CD14-positive monocyte (primary cell): ENCODE measurements around the gene ANKRD55. TPM values are rescaled to one million over a fixed set of nuclear protein-coding genes. Genes with fewer than 3 reads are reported as not detected.

Experiments
- DNase-seq, 3 donors: peaks; one replicate each; pipeline ENCODE4 v3.0.0-alpha.2; 2011 to 2022
- H2AFZ ChIP-seq: 2 replicates; pipeline ENCODE4 v1.6.0; 2012; ENCODE audit warnings: mild to moderate bottlenecking, low read depth, low read length, inconsistent platforms; ENCODE audit not compliant: insufficient read depth, poor library complexity, severe bottlenecking
- H3K27ac ChIP-seq, 2 donors: 1 replicate in 1 of 2; 2 replicates in 1 of 2; pipeline ENCODE4 v1.5.1; 2012 to 2013; ENCODE audit warnings: low read length in 2 of 2, control low read depth in 1 of 2, inconsistent platforms in 1 of 2, low read depth in 1 of 2, mild to moderate bottlenecking in 1 of 2
- H3K27me3 ChIP-seq, 2 donors: one replicate each; pipeline versions ENCODE4 v1.6.0 to v1.6.1; 2011 to 2013; ENCODE audit warnings: low read length in 2 of 2; ENCODE audit not compliant: control insufficient read depth in 2 of 2, insufficient read depth in 2 of 2
- H3K36me3 ChIP-seq, 2 donors: replicated peaks in 1 of 2; 1 replicate in 1 of 2; 2 replicates in 1 of 2; pipeline versions ENCODE4 v1.5.1 to v1.6.1; 2012 to 2013; ENCODE audit warnings: low read length in 2 of 2, control low read depth in 1 of 2, inconsistent platforms in 1 of 2, mild to moderate bottlenecking in 1 of 2; ENCODE audit not compliant: insufficient read depth in 2 of 2, control insufficient read depth in 1 of 2
- H3K4me1 ChIP-seq, 2 donors: 1 replicate in 1 of 2; 2 replicates in 1 of 2; pipeline versions ENCODE4 v1.5.1 to v1.6.1; 2012 to 2013; ENCODE audit warnings: low read length in 2 of 2, control low read depth in 1 of 2, inconsistent platforms in 1 of 2, mild to moderate bottlenecking in 1 of 2, moderate library complexity in 1 of 2; ENCODE audit not compliant: insufficient read depth in 2 of 2, control insufficient read depth in 1 of 2
- H3K4me2 ChIP-seq: replicated peaks from 2 replicates; pipeline ENCODE3; 2012; ENCODE audit warnings: low read length, moderate library complexity, mild to moderate bottlenecking; ENCODE audit not compliant: poor library complexity, severe bottlenecking; ENCODE audit errors: extremely low read depth
- H3K4me3 ChIP-seq, 3 experiments: fragments of 200-600 bp in 1 of 3; sonication (generic) in 1 of 3; replicated peaks in 1 of 3; 1 replicate in 2 of 3; 2 replicates in 1 of 3; pipeline ENCODE4 v1.5.1; 2011 to 2013; ENCODE audit warnings: low read length in 3 of 3, mild to moderate bottlenecking in 3 of 3, control low read depth in 2 of 3, low read depth in 2 of 3, inconsistent platforms in 1 of 3, moderate library complexity in 1 of 3
- H3K79me2 ChIP-seq: 2 replicates; pipeline ENCODE4 v1.6.0; 2012; ENCODE audit warnings: mild to moderate bottlenecking, control low read depth, inconsistent platforms, low read length, moderate library complexity; ENCODE audit not compliant: insufficient read depth
- H3K9ac ChIP-seq: 2 replicates; pipeline ENCODE4 v1.6.0; 2017; ENCODE audit warnings: low read length, mild to moderate bottlenecking; ENCODE audit not compliant: insufficient read depth, poor library complexity, severe bottlenecking
- H3K9me3 ChIP-seq, 2 donors: replicated peaks in 1 of 2; 1 replicate in 1 of 2; 2 replicates in 1 of 2; pipeline versions ENCODE4 v1.5.1 to v1.6.1; 2012 to 2013; ENCODE audit warnings: low read length in 2 of 2, control low read depth in 1 of 2; ENCODE audit not compliant: control insufficient read depth in 1 of 2, insufficient read depth in 1 of 2
- H4K20me1 ChIP-seq: 2 replicates; pipeline ENCODE4 v1.6.0; 2012; ENCODE audit warnings: mild to moderate bottlenecking, low read length, control low read depth, moderate library complexity; ENCODE audit not compliant: insufficient read depth
- H3K27ac Mint-ChIP-seq, 7 donors: one replicate each; pipeline ENCODE4 v1.8.0; 2020; ENCODE audit warnings: mild to moderate bottlenecking in 7 of 7, mixed read lengths in 7 of 7, moderate library complexity in 6 of 7, inconsistent platforms in 2 of 7
- H3K27me3 Mint-ChIP-seq, 3 donors: one replicate each; pipeline ENCODE4 v1.8.0; 2021 to 2022; ENCODE audit warnings: low read depth in 3 of 3, mild to moderate bottlenecking in 3 of 3, mixed read lengths in 3 of 3, moderate library complexity in 3 of 3, inconsistent platforms in 1 of 3
- H3K36me3 Mint-ChIP-seq, 2 donors: one replicate each; pipeline ENCODE4 v1.8.0; 2020; ENCODE audit warnings: mixed read lengths in 2 of 2, inconsistent platforms in 1 of 2, mild to moderate bottlenecking in 1 of 2
- H3K4me1 Mint-ChIP-seq: one replicate; pipeline ENCODE4 v1.8.0; 2020; ENCODE audit warnings: mild to moderate bottlenecking, mixed read lengths
- H3K4me3 Mint-ChIP-seq, 2 donors: one replicate each; pipeline ENCODE4 v1.8.0; 2020; ENCODE audit warnings: mild to moderate bottlenecking in 2 of 2, mixed read lengths in 2 of 2, moderate library complexity in 1 of 2
- H3K9me3 Mint-ChIP-seq, 7 donors: one replicate each; pipeline ENCODE4 v1.8.0; 2020 to 2022; ENCODE audit warnings: mixed read lengths in 7 of 7, mild to moderate bottlenecking in 6 of 7, moderate library complexity in 6 of 7, inconsistent platforms in 2 of 7
- CTCF ChIP-seq: fragments of 200-600 bp; IDR thresholded peaks from one replicate; pipeline ENCODE4 v1.8.0; 2022; ENCODE audit warnings: antibody characterized with exemption, mild to moderate bottlenecking
- WGBS: methylation state at CpG from one replicate; pipeline ENCODE4 v1.1.5; 2013; ENCODE audit warnings: missing lambda C conversion rate; ENCODE audit not compliant: insufficient coverage; 5-methylcytosine and 5-hydroxymethylcytosine counted together
- intact Hi-C, 2 donors: fragments of 100-400 bp; cut with micrococcal nuclease; formaldehyde crosslinking; loops; one replicate each; pipeline versions ENCODE4 v1.15.0 to v1.15.1; 2023
- polyA plus RNA-seq, 3 donors: library from polyadenylated mRNA; depleted of rRNA in 1 of 3; unstranded in 2 of 3; stranded (reverse) in 1 of 3; fragments of 300-500 nt in 2 of 3; fragments of >200 nt in 1 of 3; fragmentation: Illumina TruSeq in 2 of 3; gene quantifications; 1 replicate in 2 of 3; 2 replicates in 1 of 3; pipeline ENCODE4 v1.2.3, GENCODE V29; 2012 to 2021

Gene ANKRD55
- polyA plus RNA-seq, 3 donors, result 0.20 to 0.55 (median 0.28) TPM

- 87% methylated on average over 3 of the region's 5 CpGs for WGBS
- Mint-ChIP-seq H3K27ac (no peak overlapping the region), H3K4me1 (peaks cover 49% of the 10 kb centered on the region), H3K4me3 (no peak overlapping the region), H3K27me3 (peaks cover 0 to 2% (median 0%) of the 10 kb centered on the region in 3 donors), H3K36me3 (no peaks in the 10 kb centered on the region), H3K9me3 (peaks cover 0 to 5% (median 0%) of the 10 kb centered on the region in 7 donors)
- no peak for DNase-seq
- Histone ChIP-seq H3K4me3 (no peak overlapping the region), H3K9ac (no peak overlapping the region), H3K9me3 (no peaks in the 10 kb centered on the region), H3K4me2 (no peak overlapping the region), H3K4me1 (peaks cover 30 to 49% of the 10 kb centered on the region in 2 donors), H2AFZ (no peak overlapping the region), H3K79me2 (no peaks in the 10 kb centered on the region), H3K36me3 (no peaks in the 10 kb centered on the region), H3K27me3 (no peaks in the 10 kb centered on the region), H4K20me1 (no peaks in the 10 kb centered on the region), H3K27ac (no peak overlapping the region)
- no peak for TF ChIP-seq CTCF
- intact Hi-C loops, result loop anchor here in 1 of 2 donors (10.0 kb wide), 1 partner anchor 68 kb away; no protein-coding TSS in a partner anchor
Observed at GRCh38 chr5:56142614-56143372, 90.3 kb downstream of the ANKRD55 start.

- intact Hi-C loops, result loop anchor here in 1 of 2 donors (10.0 kb wide), 1 partner anchor 67 kb away; no protein-coding TSS in a partner anchor
- no peaks in the 10 kb centered on the region for H3K79me2 ChIP-seq
- peaks cover 25 to 43% of the 10 kb centered on the region in 2 donors for H3K4me1 ChIP-seq
- Mint-ChIP-seq H3K4me3 (no peak overlapping the region), H3K9me3 (peaks cover 0 to 5% (median 0%) of the 10 kb centered on the region in 7 donors), H3K4me1 (peaks cover 43% of the 10 kb centered on the region), H3K27me3 (peaks cover 0 to 2% (median 0%) of the 10 kb centered on the region in 3 donors), H3K27ac (no peak overlapping the region), H3K36me3 (no peaks in the 10 kb centered on the region)
- H3K27ac ChIP-seq, result no peak overlapping the region
- 100% methylated on average over 4 of the region's 6 CpGs for WGBS
- no peaks in the 10 kb centered on the region for H3K9me3 ChIP-seq
- no peaks in the 10 kb centered on the region for H3K36me3 ChIP-seq
- no peaks in the 10 kb centered on the region for H4K20me1 ChIP-seq
- no peak for DNase-seq
- no peak overlapping the region for H3K4me3 ChIP-seq
- no peak overlapping the region for H2AFZ ChIP-seq
- H3K27me3 ChIP-seq, result no peaks in the 10 kb centered on the region
- H3K9ac ChIP-seq, result no peak overlapping the region
- H3K4me2 ChIP-seq, result no peak overlapping the region
- no peak for TF ChIP-seq CTCF
Observed at GRCh38 chr5:56142233-56142613, 90.9 kb downstream of the ANKRD55 start.
